HEK293 (cell line): Measurements from ENCODE around the gene CASK.

ENCODE experiments used
- CTCF ChIP-seq: fragments of 450-650 bp; formaldehyde crosslinking; IDR thresholded peaks from 2 replicates; pipeline ENCODE4 v1.5.1; 2016; ENCODE audit warnings: missing biosample characterization, missing genetic modification characterization
- GLI4 ChIP-seq: fragments of 450-650 bp; formaldehyde crosslinking; IDR thresholded peaks from 2 replicates; pipeline ENCODE4 v1.5.1; 2016; ENCODE audit warnings: missing biosample characterization, missing genetic modification characterization
- GLIS2 ChIP-seq: fragments of 450-650 bp; formaldehyde crosslinking; IDR thresholded peaks from 2 replicates; pipeline ENCODE4 v1.5.1; 2016; ENCODE audit warnings: missing biosample characterization, missing genetic modification characterization
- ZBTB17 ChIP-seq: fragments of 450-650 bp; formaldehyde crosslinking; IDR thresholded peaks from 2 replicates; pipeline ENCODE4 v1.5.1; 2016; ENCODE audit warnings: missing biosample characterization, missing genetic modification characterization
- ZFP69B ChIP-seq: fragments of 450-650 bp; formaldehyde crosslinking; IDR thresholded peaks from 2 replicates; pipeline ENCODE4 v1.5.1; 2016; ENCODE audit warnings: missing biosample characterization, missing genetic modification characterization
- ZNF510 ChIP-seq: fragments of 450-650 bp; formaldehyde crosslinking; IDR thresholded peaks from 2 replicates; pipeline ENCODE4 v1.5.1; 2018; ENCODE audit warnings: mild to moderate bottlenecking, missing genetic modification characterization, missing biosample characterization; ENCODE audit not compliant: insufficient replicate concordance
- ZNF654 ChIP-seq: fragments of 450-650 bp; formaldehyde crosslinking; IDR thresholded peaks from 2 replicates; pipeline ENCODE4 v1.5.1; 2016; ENCODE audit warnings: low read depth, missing biosample characterization, missing genetic modification characterization
- ZNF768 ChIP-seq: fragments of 450-650 bp; formaldehyde crosslinking; IDR thresholded peaks from 2 replicates; pipeline ENCODE4 v1.5.1; 2018; ENCODE audit warnings: missing biosample characterization, mild to moderate bottlenecking, missing genetic modification characterization
- ZNF791 ChIP-seq: fragments of 450-650 bp; formaldehyde crosslinking; IDR thresholded peaks from 2 replicates; pipeline ENCODE4 v1.5.1; 2016; ENCODE audit warnings: missing biosample characterization, missing genetic modification characterization
- ZSCAN16 ChIP-seq: fragments of 450-650 bp; formaldehyde crosslinking; IDR thresholded peaks from 2 replicates; pipeline ENCODE4 v1.5.1; 2016; ENCODE audit warnings: missing biosample characterization, missing genetic modification characterization
- ZSCAN18 ChIP-seq: fragments of 450-650 bp; formaldehyde crosslinking; IDR thresholded peaks from 2 replicates; pipeline ENCODE4 v1.5.1; 2016; ENCODE audit warnings: missing biosample characterization, missing genetic modification characterization
- ZSCAN30 ChIP-seq: fragments of 450-650 bp; IDR thresholded peaks from 2 replicates; pipeline ENCODE4 v1.5.1; 2018; ENCODE audit warnings: missing biosample characterization, mild to moderate bottlenecking, missing genetic modification characterization, moderate library complexity
- ZSCAN4 ChIP-seq: fragments of 450-650 bp; formaldehyde crosslinking; IDR thresholded peaks from 2 replicates; pipeline ENCODE4 v1.5.1; 2017; ENCODE audit warnings: missing biosample characterization, missing genetic modification characterization

- TF ChIP-seq CTCF (tag by site-specific recombination) (no peak), ZFP69B (tag by site-specific recombination) (no peak), ZBTB17 (tag by site-specific recombination) (no peak), GLI4 (tag by site-specific recombination) (no peak), ZSCAN30 (no peak), ZSCAN18 (tag by site-specific recombination) (no peak), ZSCAN4 (tag by site-specific recombination) (no peak), ZSCAN16 (no peak), GLIS2 (tag by site-specific recombination) (no peak), ZNF791 (tag by site-specific recombination) (no peak), ZNF768 (tag by site-specific recombination) (no peak), ZNF510 (no peak), ZNF654 (tag by site-specific recombination) (no peak)
Measured at GRCh38 chrX:41522081-41522480, 401.3 kb downstream of the CASK start.
